Caco-2 (cell line): Measurements from ENCODE around the gene NOTUM. TPM values are rescaled to one million over a fixed set of nuclear protein-coding genes. Genes with fewer than 3 reads are reported as not detected.

Experiments
- BruUV-seq: library from RNA; stranded (reverse); fragments of 400-500 nt; replicated peaks from 2 replicates; lab custom pipeline; 2021; lab: Mats Ljungman, UMichigan
- CTCF ChIA-PET: fragments of 300-600 bp; sonication (Branson Sonifier 250); formaldehyde crosslinking; loops from one replicate; lab custom pipeline; 2022; ENCODE audit warnings: antibody characterized with exemption; lab: Charles Lee
- POLR2A ChIA-PET: fragments of 300-600 bp; sonication (Branson Sonifier 250); formaldehyde crosslinking; loops from one replicate; lab custom pipeline; 2022; ENCODE audit warnings: antibody characterized with exemption; lab: Charles Lee
- DNase-seq, 2 experiments: peaks; one replicate each; pipeline versions ENCODE4 v3.0.0 to v3.0.0-alpha.2; 2020 to 2022
- H3K27me3 ChIP-seq: replicated peaks from 2 replicates; pipeline ENCODE4 v1.6.0; 2011; ENCODE audit warnings: low read length; ENCODE audit not compliant: control insufficient read depth, insufficient read depth
- H3K36me3 ChIP-seq: 2 replicates; pipeline ENCODE4 v1.5.1; 2011; ENCODE audit warnings: low read length; ENCODE audit not compliant: control insufficient read depth, insufficient read depth
- H3K4me1 ChIP-seq: fragments of 250-450 bp; sonication (Bioruptor Pico); 2 replicates; pipeline ENCODE4 v1.5.1; 2020; ENCODE audit warnings: mild to moderate bottlenecking
- H3K4me3 ChIP-seq: 2 replicates; pipeline ENCODE4 v1.5.1; 2011; ENCODE audit warnings: low read depth, mild to moderate bottlenecking, control low read depth, low read length
- H3K9me3 ChIP-seq: fragments of 250-450 bp; sonication (Bioruptor Pico); 2 replicates; pipeline ENCODE4 v1.5.1; 2020; ENCODE audit warnings: mild to moderate bottlenecking, moderate library complexity
- H3K27ac Mint-ChIP-seq: one replicate; pipeline ENCODE4 v1.8.0; 2022; ENCODE audit warnings: mixed read lengths; ENCODE audit not compliant: unreplicated experiment
- H3K27me3 Mint-ChIP-seq: one replicate; pipeline ENCODE4 v1.8.0; 2022; ENCODE audit warnings: mixed read lengths; ENCODE audit not compliant: insufficient read depth, unreplicated experiment
- H3K36me3 Mint-ChIP-seq: one replicate; pipeline ENCODE4 v1.8.0; 2022; ENCODE audit warnings: mild to moderate bottlenecking, mixed read lengths; ENCODE audit not compliant: insufficient read depth, unreplicated experiment
- H3K4me1 Mint-ChIP-seq: one replicate; pipeline ENCODE4 v1.8.0; 2022; ENCODE audit warnings: low read depth, mixed read lengths; ENCODE audit not compliant: unreplicated experiment
- H3K4me3 Mint-ChIP-seq: one replicate; pipeline ENCODE4 v1.8.0; 2022; ENCODE audit warnings: mild to moderate bottlenecking, moderate library complexity, mixed read lengths; ENCODE audit not compliant: unreplicated experiment
- H3K9me3 Mint-ChIP-seq: one replicate; pipeline ENCODE4 v1.8.0; 2022; ENCODE audit warnings: mixed read lengths; ENCODE audit not compliant: unreplicated experiment
- intact Hi-C: fragments of 100-400 bp; cut with micrococcal nuclease; formaldehyde crosslinking; loops from one replicate; pipeline ENCODE4 v1.10.0; 2022; ENCODE audit not compliant: unreplicated experiment
- total RNA-seq: library from RNA; stranded (reverse); gene quantifications from 2 replicates; pipeline ENCODE4 v1.2.3, GENCODE V29; 2022
- TF ChIP-seq, protein P1 (sequence below), 2 experiments: fragments of 200-600 bp in 1 of 2; IDR thresholded peaks; 1 replicate in 1 of 2; 2 replicates in 1 of 2; pipeline versions ENCODE4 v1.5.1 to v1.8.0; 2011 to 2022; ENCODE audit warnings: antibody characterized with exemption in 1 of 2, control low read depth in 1 of 2, inconsistent platforms in 1 of 2, low read depth in 1 of 2, low read length in 1 of 2, mild to moderate bottlenecking in 1 of 2, moderate library complexity in 1 of 2; ENCODE audit not compliant: insufficient read depth in 1 of 2, severe bottlenecking in 1 of 2, unreplicated experiment in 1 of 2

Gene NOTUM
- total RNA-seq, 1 experiment from 2014 or later, result 11.1 TPM

DNA sequence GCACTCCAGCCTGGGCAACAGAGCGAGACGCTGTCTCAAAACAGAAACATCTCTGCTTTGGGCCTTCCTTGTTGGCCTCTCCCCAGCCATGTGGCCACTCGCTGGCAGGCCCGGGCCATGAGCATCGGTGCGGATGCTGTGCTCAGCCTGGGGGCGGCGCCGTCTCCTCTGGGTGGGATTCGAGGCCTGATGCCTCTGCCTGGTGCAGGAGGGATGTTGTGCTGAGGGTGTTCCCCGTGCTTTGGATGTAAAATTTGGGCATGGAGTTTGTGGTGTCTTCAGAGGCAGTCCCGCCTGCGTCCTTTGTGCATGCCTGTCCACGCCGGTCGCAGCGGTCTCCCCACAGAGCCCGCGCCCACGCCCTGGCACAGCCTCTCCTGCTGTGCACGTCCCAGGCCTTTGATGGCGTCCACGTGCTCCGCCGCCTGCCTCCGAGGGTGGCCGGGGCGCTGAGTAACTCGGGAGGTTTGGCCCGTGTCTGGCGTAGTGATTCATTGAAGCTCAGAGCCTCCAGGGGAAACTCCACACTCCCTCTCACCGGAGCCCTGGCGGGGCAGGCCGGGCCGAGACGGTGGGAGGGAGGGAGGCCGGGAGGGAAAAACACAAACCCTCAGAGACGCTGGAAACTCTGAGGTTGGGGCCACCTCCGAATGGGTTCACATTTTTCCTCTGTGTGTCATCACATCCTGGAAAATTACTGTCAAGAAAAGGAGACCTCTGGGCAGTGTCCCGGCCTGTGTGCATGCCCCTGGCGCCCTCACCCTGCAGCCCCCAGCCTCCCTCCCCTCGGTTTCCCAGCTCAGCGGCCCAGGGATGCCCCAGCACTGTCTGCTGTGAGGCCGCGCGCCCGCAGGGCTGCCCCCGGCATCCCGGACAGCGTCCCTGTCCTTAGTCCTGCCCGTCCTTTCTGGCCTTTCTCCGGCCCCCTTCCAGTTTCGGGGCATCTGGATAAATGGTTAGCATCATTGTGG lies 42.7 kb upstream of the NOTUM start:
- Mint-ChIP-seq H3K27me3 (no peaks in the 10 kb centered on the region), H3K4me1 (no peaks in the 10 kb centered on the region), H3K9me3 (no peaks in the 10 kb centered on the region), H3K27ac (no peak overlapping the region), H3K4me3 (no peak overlapping the region), H3K36me3 (peaks cover 17% of the 10 kb centered on the region)
- H3K4me3 ChIP-seq, result no peak overlapping the region
- peaks cover 19% of the 10 kb centered on the region for H3K4me1 ChIP-seq
- BruUV-seq, result no TSS peak
- H3K9me3 ChIP-seq, result no peaks in the 10 kb centered on the region
- H3K27me3 ChIP-seq, result no peaks in the 10 kb centered on the region
- H3K36me3 ChIP-seq, result no peaks in the 10 kb centered on the region; the same call in 1 of the 2 replicates
- intact Hi-C loops, result no loop called here
- POLR2A ChIA-PET, result interaction anchor here (0.6 to 2.3 kb wide), 2 partner anchors 19 to 20 kb away, joined by 3 to 9 read pairs; partner anchors contain the start of genes CENPX and LRRC45
- TF ChIP-seq, protein P1, sequence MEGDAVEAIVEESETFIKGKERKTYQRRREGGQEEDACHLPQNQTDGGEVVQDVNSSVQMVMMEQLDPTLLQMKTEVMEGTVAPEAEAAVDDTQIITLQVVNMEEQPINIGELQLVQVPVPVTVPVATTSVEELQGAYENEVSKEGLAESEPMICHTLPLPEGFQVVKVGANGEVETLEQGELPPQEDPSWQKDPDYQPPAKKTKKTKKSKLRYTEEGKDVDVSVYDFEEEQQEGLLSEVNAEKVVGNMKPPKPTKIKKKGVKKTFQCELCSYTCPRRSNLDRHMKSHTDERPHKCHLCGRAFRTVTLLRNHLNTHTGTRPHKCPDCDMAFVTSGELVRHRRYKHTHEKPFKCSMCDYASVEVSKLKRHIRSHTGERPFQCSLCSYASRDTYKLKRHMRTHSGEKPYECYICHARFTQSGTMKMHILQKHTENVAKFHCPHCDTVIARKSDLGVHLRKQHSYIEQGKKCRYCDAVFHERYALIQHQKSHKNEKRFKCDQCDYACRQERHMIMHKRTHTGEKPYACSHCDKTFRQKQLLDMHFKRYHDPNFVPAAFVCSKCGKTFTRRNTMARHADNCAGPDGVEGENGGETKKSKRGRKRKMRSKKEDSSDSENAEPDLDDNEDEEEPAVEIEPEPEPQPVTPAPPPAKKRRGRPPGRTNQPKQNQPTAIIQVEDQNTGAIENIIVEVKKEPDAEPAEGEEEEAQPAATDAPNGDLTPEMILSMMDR (IDR thresholded peaks at IDR 0.05; ENCODE audit: insufficient read depth in 1 of 2, low read depth in 1 of 2, low read length in 1 of 2, severe bottlenecking in 1 of 2, unreplicated experiment in 1 of 2), result no peak
- CTCF ChIA-PET, result interaction anchor here (0.6 to 1.9 kb wide), 2 partner anchors 16 to 88 kb away, joined by 3 to 9 read pairs; no protein-coding TSS in a partner anchor
- DNase-seq, result peak; percentile 71 to 80

DNA sequence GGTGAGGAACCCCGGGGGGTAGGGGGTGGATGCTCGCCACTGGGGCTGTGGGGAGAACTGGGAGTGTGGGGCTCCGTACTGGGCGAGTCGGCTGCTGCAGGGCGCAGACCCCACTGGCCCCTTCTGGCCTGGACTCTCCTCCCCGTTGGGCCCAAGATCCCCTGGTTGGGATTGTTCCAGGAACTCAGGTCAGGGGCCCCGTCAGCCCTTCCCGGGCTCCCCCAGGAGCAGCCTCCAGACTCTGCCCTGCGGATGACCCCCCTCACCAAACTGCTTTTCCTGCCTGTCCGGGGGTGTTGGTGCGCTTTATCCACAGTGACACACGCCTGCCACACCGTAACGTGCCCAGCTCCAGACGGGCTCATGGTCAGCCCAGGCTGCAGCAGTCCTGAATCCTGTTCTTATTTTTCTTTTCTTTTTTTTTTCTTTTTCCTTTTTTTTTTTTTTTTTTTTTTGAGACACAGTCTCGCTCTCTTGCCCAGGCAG lies 40.6 kb upstream of the NOTUM start:
- POLR2A ChIA-PET, result no interaction called here
- intact Hi-C loops, result no loop called here

More for the DNA sequence above, 40.6 kb upstream of the NOTUM start:
- DNase-seq, result no peak
- H3K36me3 ChIP-seq, result no peaks in the 10 kb centered on the region; the same call in 1 of the 2 replicates
- no peak overlapping the region for H3K4me3 ChIP-seq
- H3K36me3 Mint-ChIP-seq, result peaks cover 12% of the 10 kb centered on the region
- no peaks in the 10 kb centered on the region for H3K9me3 ChIP-seq
- CTCF ChIA-PET, result no interaction called here
- TF ChIP-seq, protein P1 (IDR thresholded peaks at IDR 0.05; ENCODE audit: insufficient read depth in 1 of 2, low read depth in 1 of 2, low read length in 1 of 2, severe bottlenecking in 1 of 2, unreplicated experiment in 1 of 2), result no peak
- peaks cover 19% of the 10 kb centered on the region for H3K4me1 ChIP-seq
- H3K27ac Mint-ChIP-seq, result peak overlapping the region; percentile 29
- no peaks in the 10 kb centered on the region for H3K27me3 Mint-ChIP-seq
- BruUV-seq, result no TSS peak
- H3K4me3 Mint-ChIP-seq, result no peak overlapping the region
- no peaks in the 10 kb centered on the region for H3K9me3 Mint-ChIP-seq
- H3K27me3 ChIP-seq, result no peaks in the 10 kb centered on the region
- H3K4me1 Mint-ChIP-seq, result no peaks in the 10 kb centered on the region
